Measurements from ENCODE around the gene GFPT2. TPM values are rescaled to one million over a fixed set of nuclear protein-coding genes. Genes with fewer than 3 reads are reported as not detected.

The GFPT2 gene
- total RNA-seq, 5 donors from 2014 or later (not counting 1 experiment from before 2014, with no cell fraction given), result 1.6 to 3.6 (median 2.0) TPM

- no peaks in the 10 kb centered on the region for H3K36me3 ChIP-seq (ENCODE audit: control insufficient read depth in 2 of 2, extremely low read depth in 1 of 2, insufficient read depth in 1 of 2, low read length in 1 of 2)
- H3K4me3 Mint-ChIP-seq, result no peak overlapping the region
- CTCF ChIA-PET, result interaction anchor here in 1 of 2 donors (0.7 kb wide), 1 partner anchor 38 kb away, joined by 3 read pairs; no protein-coding TSS in a partner anchor
- peaks cover 0 to 5% of the 10 kb centered on the region in 2 experiments for H3K4me1 ChIP-seq (ENCODE audit: control insufficient read depth in 1 of 2, extremely low read depth in 1 of 2, insufficient read depth in 2 of 2, low read length in 2 of 2)
- ATAC-seq (replicated peaks in 1 of 4), result no peak
- peaks cover 0 to 2% (median 0%) of the 10 kb centered on the region in 3 donors for H3K4me1 Mint-ChIP-seq
- no peaks in the 10 kb centered on the region for H3K9me3 ChIP-seq
- H3K27ac Mint-ChIP-seq, result no peak overlapping the region
- no peaks in the 10 kb centered on the region for H3K36me3 Mint-ChIP-seq
- WGBS (ENCODE audit: insufficient coverage), result no CpG with 5 or more reads among the region's 13 CpGs
- no peak for DNase-seq
- peaks cover 2 to 46% of the 10 kb centered on the region in 2 experiments for H3K27me3 ChIP-seq (replicated peaks in 1 of 2; ENCODE audit: control insufficient read depth in 2 of 2, extremely low read depth in 1 of 2, insufficient read depth in 2 of 2, low read length in 1 of 2)
- H3K27ac ChIP-seq (ENCODE audit: low read length), result no peak overlapping the region
- H3K9me3 Mint-ChIP-seq, result no peaks in the 10 kb centered on the region
- peaks cover 26 to 38% of the 10 kb centered on the region in 2 donors for H3K27me3 Mint-ChIP-seq
- POLR2A ChIA-PET, result no interaction called here
- no peak overlapping the region for H3K4me3 ChIP-seq (ENCODE audit: control insufficient read depth in 1 of 2, extremely low read depth in 1 of 2, low read length in 1 of 2)
Measured at GRCh38 chr5:180332051-180332517, 21.1 kb downstream of the GFPT2 start.

DNA sequence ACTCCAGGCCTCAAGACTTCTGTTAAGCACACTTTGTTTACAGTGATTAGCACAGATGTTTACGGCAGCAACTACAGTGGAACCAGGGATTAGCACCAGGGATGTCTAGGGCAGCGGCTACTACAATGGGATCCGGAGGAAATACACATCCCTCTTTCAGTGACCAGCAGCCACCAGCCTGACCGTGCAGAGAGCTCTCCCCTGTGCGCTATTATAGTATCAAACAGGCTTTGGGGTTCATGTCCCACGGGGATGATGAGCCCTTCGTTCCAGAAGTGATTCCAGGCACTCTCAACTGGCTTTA lies 21.5 kb downstream of the GFPT2 start:
- ChIA-PET POLR2A (no interaction called here), CTCF (interaction anchor here in 1 of 2 donors (0.7 kb wide), 1 partner anchor 38 kb away, joined by 3 read pairs; no protein-coding TSS in a partner anchor)
- peaks cover 2 to 44% of the 10 kb centered on the region in 2 experiments for H3K27me3 ChIP-seq (replicated peaks in 1 of 2; ENCODE audit: control insufficient read depth in 2 of 2, extremely low read depth in 1 of 2, insufficient read depth in 2 of 2, low read length in 1 of 2)
- H3K36me3 ChIP-seq (ENCODE audit: control insufficient read depth in 2 of 2, extremely low read depth in 1 of 2, insufficient read depth in 1 of 2, low read length in 1 of 2), result no peaks in the 10 kb centered on the region
- Mint-ChIP-seq H3K9me3 (no peaks in the 10 kb centered on the region), H3K36me3 (no peaks in the 10 kb centered on the region), H3K4me3 (no peak overlapping the region), H3K27ac (no peak overlapping the region), H3K4me1 (peaks cover 0 to 2% (median 0%) of the 10 kb centered on the region in 3 donors), H3K27me3 (peaks cover 26 to 38% of the 10 kb centered on the region in 2 donors)
- H3K4me1 ChIP-seq (ENCODE audit: control insufficient read depth in 1 of 2, extremely low read depth in 1 of 2, insufficient read depth in 2 of 2, low read length in 2 of 2), result peaks cover 0 to 5% of the 10 kb centered on the region in 2 experiments
- DNase-seq (no peak), ATAC-seq (replicated peaks in 1 of 4) (no peak)
- no peak overlapping the region for H3K4me3 ChIP-seq (ENCODE audit: control insufficient read depth in 1 of 2, extremely low read depth in 1 of 2, low read length in 1 of 2)
- H3K27ac ChIP-seq (ENCODE audit: low read length), result no peak overlapping the region
- WGBS (ENCODE audit: insufficient coverage), result 53% methylated on average over 7 of the region's 7 CpGs
- no peaks in the 10 kb centered on the region for H3K9me3 ChIP-seq

DNA sequence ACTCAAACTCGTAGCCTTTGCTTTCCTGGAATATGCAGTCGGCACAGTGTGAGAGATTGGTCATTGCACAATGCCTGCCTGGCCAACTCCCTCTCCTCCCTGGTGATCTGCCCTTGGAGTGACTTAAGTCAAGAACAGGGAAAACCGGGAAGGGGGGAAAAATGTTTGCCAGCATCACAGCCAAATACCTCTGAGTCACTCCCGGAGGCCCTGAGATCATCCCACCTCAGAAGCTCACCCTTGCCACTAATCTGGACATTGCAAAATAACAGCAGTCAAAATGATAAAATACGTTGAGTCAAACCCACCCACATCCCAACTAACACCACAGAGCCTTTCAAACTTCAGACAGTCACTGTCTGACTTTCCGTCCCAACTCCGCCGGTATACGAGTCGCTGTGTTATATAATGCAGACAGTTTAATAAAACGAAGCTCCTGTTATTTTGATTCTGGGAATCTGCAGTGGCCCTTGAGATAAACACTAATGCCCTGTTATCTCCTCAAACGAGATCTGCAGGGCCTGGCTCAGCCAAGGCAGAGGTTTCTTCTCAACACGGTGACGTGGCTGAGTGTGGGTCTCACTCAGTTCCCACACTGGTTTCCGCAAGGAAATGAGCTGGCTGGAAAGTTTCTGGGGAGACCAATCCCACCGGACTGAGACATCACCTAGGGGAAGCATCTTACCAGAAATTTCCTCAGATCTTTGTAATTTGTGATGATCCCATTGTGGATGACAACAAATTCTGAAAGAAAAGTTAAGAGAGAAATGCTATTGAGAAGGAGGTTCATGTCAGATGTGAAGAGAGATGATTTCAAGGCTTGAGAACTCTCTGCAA lies 22.1 kb downstream of the GFPT2 start:
- H3K27ac ChIP-seq (ENCODE audit: low read length), result no peak overlapping the region
- H3K9me3 Mint-ChIP-seq, result no peaks in the 10 kb centered on the region
- H3K27me3 ChIP-seq (replicated peaks in 1 of 2; ENCODE audit: control insufficient read depth in 2 of 2, extremely low read depth in 1 of 2, insufficient read depth in 2 of 2, low read length in 1 of 2), result peaks cover 2 to 39% of the 10 kb centered on the region in 2 experiments
- no peak for DNase-seq
- ChIA-PET POLR2A (interaction anchor here in 1 of 2 donors (0.6 kb wide), 1 partner anchor 724 kb away, joined by 3 read pairs; no protein-coding TSS in a partner anchor), CTCF (interaction anchor here in 1 of 2 donors (0.7 kb wide), 1 partner anchor 324 kb away, joined by 3 read pairs; no protein-coding TSS in a partner anchor)
- H3K27me3 Mint-ChIP-seq, result peaks cover 22 to 34% of the 10 kb centered on the region in 2 donors
- no peaks in the 10 kb centered on the region for H3K9me3 ChIP-seq
- no peak overlapping the region for H3K4me3 Mint-ChIP-seq
- no peaks in the 10 kb centered on the region for H3K36me3 Mint-ChIP-seq
- peaks cover 0 to 5% of the 10 kb centered on the region in 2 experiments for H3K4me1 ChIP-seq (ENCODE audit: control insufficient read depth in 1 of 2, extremely low read depth in 1 of 2, insufficient read depth in 2 of 2, low read length in 2 of 2)
- WGBS (ENCODE audit: insufficient coverage), result 71% methylated on average over 5 of the region's 16 CpGs
- H3K36me3 ChIP-seq (ENCODE audit: control insufficient read depth in 2 of 2, extremely low read depth in 1 of 2, insufficient read depth in 1 of 2, low read length in 1 of 2), result no peaks in the 10 kb centered on the region
- no peak for ATAC-seq (replicated peaks in 1 of 4)
- no peak overlapping the region for H3K27ac Mint-ChIP-seq
- no peak overlapping the region for H3K4me3 ChIP-seq (ENCODE audit: control insufficient read depth in 1 of 2, extremely low read depth in 1 of 2, low read length in 1 of 2)
- H3K4me1 Mint-ChIP-seq, result peaks cover 0 to 2% (median 0%) of the 10 kb centered on the region in 3 donors

GRCh38 chr5:180330270-180330648 lies 22.9 kb downstream of the GFPT2 start:
- H3K27ac ChIP-seq (ENCODE audit: low read length), result no peak overlapping the region
- no peaks in the 10 kb centered on the region for H3K9me3 Mint-ChIP-seq
- H3K27ac Mint-ChIP-seq, result no peak overlapping the region
- no peak overlapping the region for H3K4me3 Mint-ChIP-seq
- H3K4me1 Mint-ChIP-seq, result peaks cover 0 to 2% (median 0%) of the 10 kb centered on the region in 3 donors
- peaks cover 22 to 28% of the 10 kb centered on the region in 2 donors for H3K27me3 Mint-ChIP-seq
- H3K9me3 ChIP-seq, result no peaks in the 10 kb centered on the region
- peaks cover 2 to 34% of the 10 kb centered on the region in 2 experiments for H3K27me3 ChIP-seq (replicated peaks in 1 of 2; ENCODE audit: control insufficient read depth in 2 of 2, extremely low read depth in 1 of 2, insufficient read depth in 2 of 2, low read length in 1 of 2)
- H3K36me3 ChIP-seq (ENCODE audit: control insufficient read depth in 2 of 2, extremely low read depth in 1 of 2, insufficient read depth in 1 of 2, low read length in 1 of 2), result no peaks in the 10 kb centered on the region
- ATAC-seq (replicated peaks in 1 of 4) (no peak), DNase-seq (no peak)
- no peak overlapping the region for H3K4me3 ChIP-seq (ENCODE audit: control insufficient read depth in 1 of 2, extremely low read depth in 1 of 2, low read length in 1 of 2)
- no peaks in the 10 kb centered on the region for H3K36me3 Mint-ChIP-seq
- 43% methylated on average over 3 of the region's 5 CpGs for WGBS (ENCODE audit: insufficient coverage)
- ChIA-PET CTCF (interaction anchor here in 1 of 2 donors (0.7 kb wide), 1 partner anchor 323 kb away, joined by 3 read pairs; no protein-coding TSS in a partner anchor), POLR2A (no interaction called here)
- peaks cover 0 to 5% of the 10 kb centered on the region in 2 experiments for H3K4me1 ChIP-seq (ENCODE audit: control insufficient read depth in 1 of 2, extremely low read depth in 1 of 2, insufficient read depth in 2 of 2, low read length in 2 of 2)

GRCh38 chr5:180329606-180330269 lies 23.4 kb downstream of the GFPT2 start:
- ChIA-PET CTCF (interaction anchor here (0.5 to 2.4 kb wide), 5 partner anchors 14 to 98 kb away, joined by 3 to 42 read pairs (median 5); no protein-coding TSS in a partner anchor), POLR2A (no interaction called here)
- H3K4me3 ChIP-seq (ENCODE audit: control insufficient read depth in 1 of 2, extremely low read depth in 1 of 2, low read length in 1 of 2), result no peak overlapping the region
- Mint-ChIP-seq H3K36me3 (no peaks in the 10 kb centered on the region), H3K27ac (no peak overlapping the region), H3K27me3 (peaks cover 22 to 26% of the 10 kb centered on the region in 2 donors), H3K9me3 (no peaks in the 10 kb centered on the region), H3K4me3 (no peak overlapping the region), H3K4me1 (peaks cover 0 to 2% (median 0%) of the 10 kb centered on the region in 3 donors)
- no peaks in the 10 kb centered on the region for H3K36me3 ChIP-seq (ENCODE audit: control insufficient read depth in 2 of 2, extremely low read depth in 1 of 2, insufficient read depth in 1 of 2, low read length in 1 of 2)
- no peak overlapping the region for H3K27ac ChIP-seq (ENCODE audit: low read length)
- ATAC-seq (replicated peaks in 1 of 4), result no peak
- no peaks in the 10 kb centered on the region for H3K9me3 ChIP-seq
- H3K27me3 ChIP-seq (replicated peaks in 1 of 2; ENCODE audit: control insufficient read depth in 2 of 2, extremely low read depth in 1 of 2, insufficient read depth in 2 of 2, low read length in 1 of 2), result peaks cover 2 to 29% of the 10 kb centered on the region in 2 experiments
- 95% methylated on average over 5 of the region's 8 CpGs for WGBS (ENCODE audit: insufficient coverage)
- peaks cover 0 to 5% of the 10 kb centered on the region in 2 experiments for H3K4me1 ChIP-seq (ENCODE audit: control insufficient read depth in 1 of 2, extremely low read depth in 1 of 2, insufficient read depth in 2 of 2, low read length in 2 of 2)
- DNase-seq, result no peak

DNA sequence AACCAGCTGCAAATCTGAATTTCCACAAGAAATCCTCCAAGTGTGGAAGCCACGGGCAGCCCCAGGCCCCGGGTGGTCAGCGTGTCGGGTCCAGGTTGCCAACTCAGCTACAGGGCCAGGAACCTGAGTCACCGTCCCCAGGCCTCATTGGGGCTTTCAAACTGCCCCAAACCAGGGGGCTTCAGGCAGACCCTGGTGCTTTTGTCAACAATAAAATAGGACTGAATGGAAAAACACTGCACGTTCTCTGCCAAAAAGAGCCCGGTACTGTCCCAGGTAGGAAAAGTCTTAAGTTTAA lies 24.0 kb downstream of the GFPT2 start:
- no peak for ATAC-seq (replicated peaks in 1 of 4)
- ChIA-PET CTCF (interaction anchor here (0.5 to 2.4 kb wide), 16 partner anchors 10 to 98 kb away, joined by 3 to 42 read pairs (median 4); no protein-coding TSS in a partner anchor), POLR2A (interaction anchor here in 1 of 2 donors (0.5 kb wide), 1 partner anchor 531 kb away, joined by 5 read pairs; no protein-coding TSS in a partner anchor)
- H3K9me3 Mint-ChIP-seq, result no peaks in the 10 kb centered on the region
- no peak overlapping the region for H3K4me3 ChIP-seq (ENCODE audit: control insufficient read depth in 1 of 2, extremely low read depth in 1 of 2, low read length in 1 of 2)
- H3K4me1 ChIP-seq (ENCODE audit: control insufficient read depth in 1 of 2, extremely low read depth in 1 of 2, insufficient read depth in 2 of 2, low read length in 2 of 2), result peaks cover 0 to 5% of the 10 kb centered on the region in 2 experiments
- peaks cover 2 to 22% of the 10 kb centered on the region in 2 experiments for H3K27me3 ChIP-seq (replicated peaks in 1 of 2; ENCODE audit: control insufficient read depth in 2 of 2, extremely low read depth in 1 of 2, insufficient read depth in 2 of 2, low read length in 1 of 2)
- WGBS (ENCODE audit: insufficient coverage), result 85% methylated on average over 5 of the region's 7 CpGs
- no peak for DNase-seq
- no peak overlapping the region for H3K27ac Mint-ChIP-seq
- peaks cover 19 to 20% of the 10 kb centered on the region in 2 donors for H3K27me3 Mint-ChIP-seq
- no peak overlapping the region for H3K4me3 Mint-ChIP-seq
- no peaks in the 10 kb centered on the region for H3K36me3 ChIP-seq (ENCODE audit: control insufficient read depth in 2 of 2, extremely low read depth in 1 of 2, insufficient read depth in 1 of 2, low read length in 1 of 2)
- H3K36me3 Mint-ChIP-seq, result no peaks in the 10 kb centered on the region
- H3K27ac ChIP-seq (ENCODE audit: low read length), result no peak overlapping the region
- H3K4me1 Mint-ChIP-seq, result peaks cover 0 to 2% (median 0%) of the 10 kb centered on the region in 3 donors
- no peaks in the 10 kb centered on the region for H3K9me3 ChIP-seq

Data from T-cell (primary cell).